ENCODE measurements around the gene KCNJ16.

KCNJ16 gene

GRCh38 chr17:70086516-70086915 lies 11.5 kb downstream of the KCNJ16 start:
- TF ChIP-seq CTCF (IDR thresholded peaks at IDR 0.05; ENCODE audit: low read depth, low read length) (no peak), EZH2phosphoT487 (IDR thresholded peaks at IDR 0.05; ENCODE audit: low read depth) (no peak)
- Histone ChIP-seq H3K79me2 (ENCODE audit: low read length) (no peaks in the 10 kb centered on the region), H4K20me1 (ENCODE audit: insufficient read depth, low read length) (no peaks in the 10 kb centered on the region), H3K36me3 (replicated peaks; ENCODE audit: low read depth, low read length) (no peaks in the 10 kb centered on the region), H3K9me3 (ENCODE audit: insufficient read depth, low read length) (no peaks in the 10 kb centered on the region), H3K9ac (ENCODE audit: low read length) (no peak overlapping the region), H2AFZ (ENCODE audit: low read depth, low read length) (no peak overlapping the region), H3K4me1 (ENCODE audit: low read length) (no peaks in the 10 kb centered on the region), H3K4me3 (ENCODE audit: low read length) (no peak overlapping the region), H3K27ac (ENCODE audit: low read length) (no peak overlapping the region), H3K4me2 (ENCODE audit: low read length) (no peak overlapping the region), H3K27me3 (ENCODE audit: low read depth, low read length) (no peaks in the 10 kb centered on the region)

GRCh38 chr17:70089513-70090148 lies 14.6 kb downstream of the KCNJ16 start:
- H3K4me3 ChIP-seq (ENCODE audit: low read length): no peak overlapping the region
- H3K4me1 ChIP-seq (ENCODE audit: low read length): no peaks in the 10 kb centered on the region
- no peak overlapping the region for H2AFZ ChIP-seq (ENCODE audit: low read depth, low read length)
- no peaks in the 10 kb centered on the region for H3K9me3 ChIP-seq (ENCODE audit: insufficient read depth, low read length)
- H3K27ac ChIP-seq (ENCODE audit: low read length): no peak overlapping the region
- H4K20me1 ChIP-seq (ENCODE audit: insufficient read depth, low read length): no peaks in the 10 kb centered on the region
- TF ChIP-seq EZH2phosphoT487 (IDR thresholded peaks at IDR 0.05; ENCODE audit: low read depth) (no peak), CTCF (IDR thresholded peaks at IDR 0.05; ENCODE audit: low read depth, low read length) (no peak)
- H3K9ac ChIP-seq (ENCODE audit: low read length): no peak overlapping the region
- no peaks in the 10 kb centered on the region for H3K27me3 ChIP-seq (ENCODE audit: low read depth, low read length)
- H3K36me3 ChIP-seq (replicated peaks; ENCODE audit: low read depth, low read length): no peaks in the 10 kb centered on the region
- H3K79me2 ChIP-seq (ENCODE audit: low read length): no peaks in the 10 kb centered on the region
- H3K4me2 ChIP-seq (ENCODE audit: low read length): no peak overlapping the region

- H3K79me2 ChIP-seq (ENCODE audit: low read length): no peaks in the 10 kb centered on the region
- H3K27me3 ChIP-seq (ENCODE audit: low read depth, low read length): no peaks in the 10 kb centered on the region
- H2AFZ ChIP-seq (ENCODE audit: low read depth, low read length): peak overlapping the region; percentile 47; the same call in 1 of the 2 replicates
- TF ChIP-seq CTCF (IDR thresholded peaks at IDR 0.05; ENCODE audit: low read depth, low read length) (no peak), EZH2phosphoT487 (IDR thresholded peaks at IDR 0.05; ENCODE audit: low read depth) (no peak)
- no peaks in the 10 kb centered on the region for H3K36me3 ChIP-seq (replicated peaks; ENCODE audit: low read depth, low read length)
- H3K9me3 ChIP-seq (ENCODE audit: insufficient read depth, low read length): no peaks in the 10 kb centered on the region
- H4K20me1 ChIP-seq (ENCODE audit: insufficient read depth, low read length): no peaks in the 10 kb centered on the region
- no peak overlapping the region for H3K9ac ChIP-seq (ENCODE audit: low read length)
- no peak overlapping the region for H3K4me3 ChIP-seq (ENCODE audit: low read length)
- H3K27ac ChIP-seq (ENCODE audit: low read length): no peak overlapping the region
- H3K4me2 ChIP-seq (ENCODE audit: low read length): no peak overlapping the region
- no peaks in the 10 kb centered on the region for H3K4me1 ChIP-seq (ENCODE audit: low read length)
These were observed 16.1 kb downstream of the KCNJ16 start for GRCh38 chr17:70091005-70091568.

- H3K36me3 ChIP-seq (replicated peaks; ENCODE audit: low read depth, low read length): no peaks in the 10 kb centered on the region
- no peaks in the 10 kb centered on the region for H3K79me2 ChIP-seq (ENCODE audit: low read length)
- no peaks in the 10 kb centered on the region for H3K4me1 ChIP-seq (ENCODE audit: low read length)
- H3K4me3 ChIP-seq (ENCODE audit: low read length): no peak overlapping the region
- no peak overlapping the region for H2AFZ ChIP-seq (ENCODE audit: low read depth, low read length)
- no peak overlapping the region for H3K4me2 ChIP-seq (ENCODE audit: low read length)
- no peak overlapping the region for H3K9ac ChIP-seq (ENCODE audit: low read length)
- H3K27me3 ChIP-seq (ENCODE audit: low read depth, low read length): no peaks in the 10 kb centered on the region
- no peak for TF ChIP-seq CTCF (IDR thresholded peaks at IDR 0.05; ENCODE audit: low read depth, low read length)
- TF ChIP-seq EZH2phosphoT487 (IDR thresholded peaks at IDR 0.05; ENCODE audit: low read depth): no peak
- H3K9me3 ChIP-seq (ENCODE audit: insufficient read depth, low read length): no peaks in the 10 kb centered on the region
- H4K20me1 ChIP-seq (ENCODE audit: insufficient read depth, low read length): no peaks in the 10 kb centered on the region
- no peak overlapping the region for H3K27ac ChIP-seq (ENCODE audit: low read length)
These were observed 16.7 kb downstream of the KCNJ16 start for GRCh38 chr17:70091696-70092095.

Data from OCI-LY3 (cell line).